ENCODE results near the gene LONP1. TPM values are rescaled to one million over a fixed set of nuclear protein-coding genes. Genes with fewer than 3 reads are reported as not detected.

Gene LONP1, protein sequence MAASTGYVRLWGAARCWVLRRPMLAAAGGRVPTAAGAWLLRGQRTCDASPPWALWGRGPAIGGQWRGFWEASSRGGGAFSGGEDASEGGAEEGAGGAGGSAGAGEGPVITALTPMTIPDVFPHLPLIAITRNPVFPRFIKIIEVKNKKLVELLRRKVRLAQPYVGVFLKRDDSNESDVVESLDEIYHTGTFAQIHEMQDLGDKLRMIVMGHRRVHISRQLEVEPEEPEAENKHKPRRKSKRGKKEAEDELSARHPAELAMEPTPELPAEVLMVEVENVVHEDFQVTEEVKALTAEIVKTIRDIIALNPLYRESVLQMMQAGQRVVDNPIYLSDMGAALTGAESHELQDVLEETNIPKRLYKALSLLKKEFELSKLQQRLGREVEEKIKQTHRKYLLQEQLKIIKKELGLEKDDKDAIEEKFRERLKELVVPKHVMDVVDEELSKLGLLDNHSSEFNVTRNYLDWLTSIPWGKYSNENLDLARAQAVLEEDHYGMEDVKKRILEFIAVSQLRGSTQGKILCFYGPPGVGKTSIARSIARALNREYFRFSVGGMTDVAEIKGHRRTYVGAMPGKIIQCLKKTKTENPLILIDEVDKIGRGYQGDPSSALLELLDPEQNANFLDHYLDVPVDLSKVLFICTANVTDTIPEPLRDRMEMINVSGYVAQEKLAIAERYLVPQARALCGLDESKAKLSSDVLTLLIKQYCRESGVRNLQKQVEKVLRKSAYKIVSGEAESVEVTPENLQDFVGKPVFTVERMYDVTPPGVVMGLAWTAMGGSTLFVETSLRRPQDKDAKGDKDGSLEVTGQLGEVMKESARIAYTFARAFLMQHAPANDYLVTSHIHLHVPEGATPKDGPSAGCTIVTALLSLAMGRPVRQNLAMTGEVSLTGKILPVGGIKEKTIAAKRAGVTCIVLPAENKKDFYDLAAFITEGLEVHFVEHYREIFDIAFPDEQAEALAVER
- total RNA-seq = 107 and 358 TPM in 2 replicates

DNA sequence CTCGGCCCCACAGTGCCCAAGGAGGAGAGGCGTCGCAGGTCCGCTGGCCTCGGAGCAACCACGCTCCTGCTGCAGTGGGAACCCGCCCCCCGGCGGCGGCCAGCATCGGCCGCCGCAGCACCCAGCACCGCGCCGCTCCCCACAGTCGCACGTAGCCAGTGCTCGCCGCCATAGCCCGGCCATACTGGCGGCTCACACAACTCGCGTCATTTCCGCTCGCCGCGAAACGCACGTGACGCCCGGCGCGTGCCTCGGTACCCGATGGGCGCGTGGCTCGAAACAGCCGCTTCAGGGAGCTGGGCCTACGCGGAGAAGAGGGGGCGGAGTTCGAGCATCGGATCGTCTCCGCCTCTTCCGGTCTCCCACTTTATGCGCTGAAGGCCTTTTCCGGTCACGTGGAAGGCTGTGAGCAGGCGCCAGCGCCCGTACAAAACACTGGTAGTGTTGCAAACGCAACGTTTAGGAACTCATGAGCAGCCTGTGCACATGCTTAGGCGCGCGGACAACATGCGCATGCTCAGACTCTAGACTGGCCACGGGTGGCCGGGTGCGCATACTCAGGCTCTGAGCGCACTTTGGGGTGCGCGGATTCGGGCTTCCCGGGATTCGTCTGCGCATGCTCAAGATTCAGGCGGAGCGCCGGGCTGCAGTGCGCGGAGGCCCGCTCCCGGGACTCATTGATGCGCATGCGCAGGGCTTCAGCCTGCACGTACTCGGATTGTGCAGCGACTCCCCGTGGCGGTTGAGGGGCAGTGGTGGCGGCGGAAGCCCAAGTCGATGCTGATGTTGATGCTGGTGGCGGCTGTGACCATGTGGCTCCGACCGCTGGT, at the start of gene LONP1, which contains the start of gene CATSPERD:
Gene LONP1 (minus strand): TSS at position 186 of the 830 bp plus-strand sequence. CDS start 14 bp downstream, at position 172.
Gene CATSPERD (plus strand): TSS at position 677 of the 830 bp plus-strand sequence. CDS start 101 bp downstream, at position 778.

DNA sequence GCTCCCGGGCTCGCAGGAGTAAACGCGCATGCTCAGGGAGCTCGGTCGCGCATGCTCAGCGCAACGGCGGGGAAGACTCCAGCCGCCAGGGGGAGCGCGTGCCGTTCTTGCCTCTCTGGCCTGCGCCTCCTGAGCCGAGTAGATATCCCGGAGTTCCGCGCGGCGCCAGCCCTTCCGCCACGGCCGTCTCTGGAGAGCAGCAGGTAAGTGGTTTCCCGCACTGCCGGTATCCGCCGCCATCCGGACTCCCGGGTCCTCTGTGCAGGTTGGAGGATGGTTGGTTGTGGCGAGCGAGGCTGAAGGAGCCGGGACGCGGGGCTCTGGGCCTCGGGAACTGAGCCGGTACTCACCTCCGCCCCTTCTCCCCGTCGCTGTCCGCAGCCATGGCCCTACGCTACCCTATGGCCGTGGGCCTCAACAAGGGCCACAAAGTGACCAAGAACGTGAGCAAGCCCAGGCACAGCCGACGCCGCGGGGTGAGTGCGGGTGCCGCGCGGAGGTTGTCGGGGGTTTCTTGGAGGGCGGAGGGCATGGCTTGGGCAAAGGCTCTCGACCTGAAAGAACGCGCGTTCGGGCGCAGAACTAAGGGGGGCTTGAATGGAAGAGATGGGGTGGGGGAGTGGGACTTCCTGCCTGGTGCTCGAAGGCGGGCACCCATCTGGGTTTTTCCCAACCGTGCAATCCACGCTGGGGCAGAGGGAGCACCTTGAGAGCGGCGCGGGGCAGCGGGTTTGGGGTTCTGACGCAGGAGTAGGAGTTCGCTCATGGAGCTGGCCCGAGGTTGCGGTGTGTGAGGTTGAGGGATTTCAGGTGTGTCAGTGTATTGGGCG, 29.6 kb downstream of the LONP1 start, which contains the start of gene RPL36:
Gene RPL36 (plus strand): TSS at position 171 of the 830 bp plus-strand sequence. CDS start 213 bp downstream, at position 384.

DNA sequence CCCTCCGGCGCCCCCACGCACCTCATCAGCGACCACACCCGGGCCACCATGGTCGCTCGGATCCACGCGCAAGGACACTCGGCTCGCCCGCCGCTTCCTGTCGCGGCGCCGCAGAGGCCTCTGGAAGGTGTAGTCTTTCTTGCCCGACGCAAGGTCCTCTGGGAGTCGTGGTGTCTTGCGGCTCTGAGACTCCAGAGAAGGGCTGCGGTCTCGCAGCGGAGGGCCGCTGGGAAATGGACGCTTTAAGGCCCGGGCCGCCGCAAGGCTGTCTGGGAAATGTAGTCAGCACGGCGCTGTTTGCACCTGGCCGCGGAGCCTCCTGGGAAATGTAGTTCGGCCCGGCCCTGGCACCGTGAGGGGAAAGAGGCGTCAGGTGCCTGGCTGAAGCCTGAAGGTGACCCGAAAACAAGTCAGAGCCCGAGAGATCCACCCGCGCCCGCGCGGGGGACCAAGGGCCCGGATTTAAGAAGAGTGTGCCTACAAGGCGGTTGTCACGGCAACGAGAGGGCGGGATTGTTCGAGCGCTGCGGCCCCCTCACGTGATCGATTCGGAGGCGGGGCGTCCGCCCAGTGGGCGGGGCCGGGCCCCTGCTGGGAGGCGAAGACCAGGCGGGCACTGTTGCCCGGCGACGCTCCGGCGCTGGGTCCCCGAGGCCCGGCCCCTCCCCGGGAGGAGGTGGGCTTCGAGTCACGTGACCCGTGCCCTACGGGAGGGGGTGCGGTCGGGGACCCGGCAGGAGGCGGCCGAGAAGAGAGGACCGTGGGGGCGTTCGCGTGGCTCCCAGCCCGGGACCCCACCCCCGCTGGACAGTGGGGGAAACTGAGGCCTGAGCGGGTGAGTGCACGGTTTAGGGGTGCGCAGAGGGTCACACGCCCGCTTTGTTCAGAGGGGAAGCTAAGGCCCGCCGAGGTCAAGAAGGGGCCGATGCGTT, 39.2 kb downstream of the LONP1 start, which contains the start of the genes HSD11B1L and MICOS13:
Gene HSD11B1L (plus strand): TSS at position 591 of the 932 bp plus-strand sequence. CDS start 3,806 bp downstream, outside the sequence.
Gene MICOS13 (minus strand): TSS at position 80 of the 932 bp plus-strand sequence. CDS start 30 bp downstream, at position 50.

Other genes with a start within 250 kb of the LONP1 start
- 0.22 and 0.57 TPM in 2 replicates for gene TINCR, start 152.2 kb downstream of the LONP1 start, total RNA-seq
- gene SAFB2, start 97.4 kb downstream of the LONP1 start, total RNA-seq = 34.8 and 38.8 TPM in 2 replicates
- gene SAFB, start 97.1 kb downstream of the LONP1 start, total RNA-seq = 41.8 and 60.4 TPM in 2 replicates
- 23.6 and 25.3 TPM in 2 replicates for gene MICOS13, start 39.6 kb downstream of the LONP1 start, total RNA-seq
- 9.2 TPM in 2 replicates for gene HSD11B1L, start 39.1 kb downstream of the LONP1 start, total RNA-seq
- 150 and 194 TPM in 2 replicates for gene RPL36, start 29.9 kb downstream of the LONP1 start, total RNA-seq
- gene CATSPERD, start 491 bp upstream of the LONP1 start, total RNA-seq = not detected in 2 replicates
- gene PRR22, start 64.6 kb upstream of the LONP1 start, total RNA-seq = 0.66 and 0.86 TPM in 2 replicates
- 39.6 and 51.0 TPM in 2 replicates for gene DUS3L, start 71.0 kb upstream of the LONP1 start, total RNA-seq
- 0.22 TPM in 1 of 2 replicates, not detected in the other for gene NRTN, start 84.9 kb upstream of the LONP1 start, total RNA-seq
- not detected in 2 replicates for gene FUT6, start 119.6 kb upstream of the LONP1 start, total RNA-seq
- gene FUT3, start 131.3 kb upstream of the LONP1 start, total RNA-seq = not detected in 2 replicates
- gene FUT5, start 150.4 kb upstream of the LONP1 start, total RNA-seq = not detected in 2 replicates
- gene NDUFA11, start 183.6 kb upstream of the LONP1 start, total RNA-seq = 181 and 232 TPM in 2 replicates
- 4.9 and 5.7 TPM in 2 replicates for gene VMAC, start 184.7 kb upstream of the LONP1 start, total RNA-seq
- gene CAPS, start 194.1 kb upstream of the LONP1 start, total RNA-seq = 2.4 and 4.6 TPM in 2 replicates